Measurements from ENCODE around the gene ZNF783.

- no peak for TF ChIP-seq EZH2phosphoT487 (IDR thresholded peaks at IDR 0.05; ENCODE audit: low read depth, severe bottlenecking, unreplicated experiment)
- no peak for TF ChIP-seq EZH2 (IDR thresholded peaks at IDR 0.05; ENCODE audit: borderline replicate concordance)
Measured at GRCh38 chr7:149218469-149219420, 43.3 kb upstream of the ZNF783 start.

Data from hepatocyte (in vitro differentiated cells).